ENCODE data around the gene MCM8.

Gene MCM8

GRCh38 chr20:5950271-5951031, at the start of gene MCM8, which contains the start of gene TRMT6:
Gene MCM8, plus strand, starts transcription at chr20:5950652. Its CDS starts 1,364 bp downstream, at chr20:5952016.
Gene TRMT6, minus strand, starts transcription at chr20:5950533. Its CDS starts 128 bp downstream, at chr20:5950405.
- DNase-seq = peak; percentile 95

DNA sequence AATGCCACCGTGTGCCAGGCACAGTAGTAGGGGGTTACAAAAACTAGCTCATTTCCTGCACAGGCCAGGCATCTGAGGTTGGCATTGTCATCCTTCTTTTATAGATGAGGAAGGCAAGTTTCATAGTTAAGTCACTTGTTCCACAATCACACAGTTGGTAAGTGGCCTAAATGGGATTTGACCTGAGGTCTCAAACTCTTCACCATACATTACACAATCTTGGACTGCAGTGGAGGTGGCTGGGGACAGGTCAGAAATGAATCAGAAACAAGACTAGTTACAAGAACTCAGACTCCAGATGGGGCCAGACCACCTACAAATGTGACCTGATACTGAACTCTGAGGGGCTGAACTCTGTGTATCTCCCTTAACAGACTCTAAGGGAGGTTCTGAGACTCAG, 49.5 kb upstream of the MCM8 start:
- DNase-seq = no peak

GRCh38 chr20:5908981-5909380, 41.5 kb upstream of the MCM8 start:
- no peak for DNase-seq

- DNase-seq = no peak
Observed at GRCh38 chr20:5910186-5910585, 40.3 kb upstream of the MCM8 start.

- DNase-seq = no peak
Observed at GRCh38 chr20:5913166-5913565, 37.3 kb upstream of the MCM8 start.

GRCh38 chr20:5914859-5915258, 35.6 kb upstream of the MCM8 start:
- DNase-seq = no peak

DNA sequence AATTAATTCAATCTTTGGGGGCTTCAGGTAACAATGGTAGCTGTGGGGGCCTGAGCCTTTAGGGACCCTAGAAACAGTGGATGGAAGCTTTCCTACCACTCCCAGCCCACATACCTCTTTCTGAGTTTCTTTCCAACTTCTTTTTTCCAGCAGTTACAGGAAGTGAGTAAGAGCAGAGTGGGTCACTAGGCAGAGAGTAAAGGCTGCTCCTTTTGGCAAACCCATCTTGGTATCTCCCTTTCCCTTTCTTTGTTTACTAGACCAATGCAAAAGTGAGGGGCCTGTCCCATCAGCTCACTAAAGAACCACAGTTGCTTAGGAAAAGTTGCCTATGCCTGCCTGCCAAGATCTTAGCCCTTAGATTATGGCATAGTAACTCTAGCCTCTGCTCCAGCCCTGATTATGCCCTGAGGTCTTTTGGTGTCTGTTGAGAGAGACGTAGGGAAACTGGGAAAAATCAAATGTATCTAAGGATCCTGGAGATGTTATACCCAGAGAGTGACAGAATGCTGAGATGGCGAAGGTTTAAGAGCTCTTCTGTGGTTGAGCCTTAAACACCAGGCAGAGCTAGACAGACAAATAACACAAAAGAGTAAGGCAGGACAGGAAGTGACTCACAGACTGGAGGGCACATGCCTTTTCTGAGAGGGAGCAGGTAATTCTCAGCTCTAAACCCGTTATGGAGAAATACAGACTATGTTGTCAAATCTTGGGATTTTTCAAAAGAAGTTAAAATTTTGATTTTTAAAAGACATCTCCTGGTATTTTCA, 31.4 kb upstream of the MCM8 start:
- DNase-seq = peak; percentile 5

GRCh38 chr20:5919626-5920544, 30.6 kb upstream of the MCM8 start:
- DNase-seq = no peak

- no peak for DNase-seq
Observed at GRCh38 chr20:5920581-5920980, 29.9 kb upstream of the MCM8 start.

- no peak for DNase-seq
Observed at GRCh38 chr20:5923493-5923892, 27.0 kb upstream of the MCM8 start.

DNA sequence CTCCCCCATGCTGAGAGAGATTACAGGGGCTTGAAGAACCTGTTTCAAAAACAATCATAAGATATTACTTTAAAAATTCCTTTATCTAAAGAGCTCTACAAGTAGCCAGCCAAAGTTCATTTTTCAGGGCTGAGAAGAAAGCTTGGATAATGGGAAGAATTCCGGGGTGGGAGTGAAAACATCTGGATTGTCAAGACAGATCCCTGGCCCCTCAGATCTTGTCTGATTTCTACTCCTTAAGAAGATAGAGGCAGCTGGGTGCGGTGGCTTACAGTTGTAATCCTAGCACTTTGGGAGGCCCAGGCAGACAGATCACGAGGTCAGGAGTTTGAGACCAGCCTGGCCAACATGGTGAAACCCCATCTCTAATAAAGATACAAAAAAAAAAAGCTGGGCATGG, 24.9 kb upstream of the MCM8 start:
- no peak for DNase-seq

DNA sequence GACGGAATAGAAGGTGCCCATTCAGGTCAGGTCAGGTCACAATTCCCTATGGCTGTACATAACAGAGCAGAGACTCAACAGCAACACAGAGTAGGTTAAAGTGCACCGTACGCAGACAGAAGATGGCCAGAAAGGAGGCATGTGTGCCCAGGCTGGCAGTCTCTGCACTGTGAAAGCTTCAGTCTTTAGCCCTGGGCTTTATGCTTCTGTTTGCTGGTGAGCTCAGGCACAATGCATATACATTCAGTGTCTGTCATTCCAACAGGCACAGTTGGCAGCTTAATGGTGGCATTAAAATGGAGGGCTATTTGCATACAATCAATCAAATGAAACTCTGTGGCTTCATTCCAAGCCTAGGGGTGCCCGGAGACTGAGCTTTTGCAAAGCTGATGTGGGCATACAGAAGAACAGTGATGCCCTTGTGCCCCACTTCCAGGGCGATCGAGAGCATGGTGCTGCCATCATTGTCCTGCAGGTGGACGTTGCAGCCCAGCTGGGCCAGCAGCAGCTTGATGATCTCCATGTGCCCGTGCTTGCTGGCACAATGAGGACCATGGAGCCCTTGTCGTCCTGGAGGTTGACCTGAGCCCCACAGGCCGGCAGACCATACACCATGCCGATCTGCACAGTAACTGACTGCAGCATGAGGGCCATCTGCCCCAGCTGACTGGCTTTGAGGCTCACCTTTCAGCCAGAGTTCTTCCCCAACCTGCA, 22.5 kb upstream of the MCM8 start:
- DNase-seq = no peak

GRCh38 chr20:5928836-5929715, 21.4 kb upstream of the MCM8 start:
- DNase-seq = no peak

GRCh38 chr20:5931411-5931810, 19.0 kb upstream of the MCM8 start:
- no peak for DNase-seq

DNA sequence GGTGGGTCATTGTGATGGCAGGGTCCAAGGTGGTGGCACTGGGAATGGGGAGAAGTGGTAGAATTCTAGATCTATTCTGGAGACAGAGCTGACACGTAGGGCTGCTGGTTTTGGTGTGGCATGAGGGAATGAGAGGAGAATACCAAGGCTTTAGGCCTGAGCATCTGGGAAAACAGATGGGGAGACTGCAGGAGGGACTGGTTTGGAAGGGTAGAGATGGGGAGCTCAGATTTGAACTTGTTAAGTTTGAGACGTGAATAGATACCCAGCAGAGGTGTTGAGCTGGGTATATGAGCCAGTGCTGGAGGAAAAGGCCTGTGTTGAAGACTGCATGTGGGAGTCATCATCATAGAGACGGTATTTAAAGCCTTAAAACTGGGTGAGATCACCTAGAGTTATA, 17.7 kb upstream of the MCM8 start:
- no peak for DNase-seq

DNA sequence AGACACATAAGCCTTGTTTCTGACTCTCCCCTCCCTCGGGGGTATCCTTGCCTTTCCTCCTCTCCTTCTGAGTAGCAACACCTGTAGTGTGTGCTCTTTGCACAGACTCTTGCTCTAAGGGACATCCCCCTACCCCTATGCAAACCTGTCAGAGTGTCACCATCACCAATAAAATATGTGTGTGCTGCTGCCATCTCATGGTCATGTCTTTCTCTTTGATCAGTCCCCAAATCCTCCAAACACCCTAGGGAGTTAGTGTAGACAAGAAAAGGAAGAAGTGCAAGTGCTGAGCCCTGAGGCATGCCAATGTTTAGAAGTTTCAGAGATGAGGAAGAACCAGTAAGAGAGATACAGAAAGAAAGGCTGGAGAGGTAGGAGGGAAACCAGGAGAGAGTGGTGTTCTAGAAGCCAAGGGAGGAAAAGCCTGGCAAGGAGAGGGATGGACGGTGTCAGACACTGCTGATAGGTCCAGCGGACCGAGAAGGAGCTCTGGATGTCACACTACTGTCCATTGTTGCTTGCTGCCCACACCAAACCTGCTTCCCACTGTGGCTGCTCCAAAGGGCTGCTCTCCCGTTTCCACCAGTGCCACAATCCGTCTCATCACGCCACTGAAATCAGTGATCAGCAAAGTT, 16.5 kb upstream of the MCM8 start:
- no peak for DNase-seq

GRCh38 chr20:5935384-5935783, 15.1 kb upstream of the MCM8 start:
- no peak for DNase-seq

DNA sequence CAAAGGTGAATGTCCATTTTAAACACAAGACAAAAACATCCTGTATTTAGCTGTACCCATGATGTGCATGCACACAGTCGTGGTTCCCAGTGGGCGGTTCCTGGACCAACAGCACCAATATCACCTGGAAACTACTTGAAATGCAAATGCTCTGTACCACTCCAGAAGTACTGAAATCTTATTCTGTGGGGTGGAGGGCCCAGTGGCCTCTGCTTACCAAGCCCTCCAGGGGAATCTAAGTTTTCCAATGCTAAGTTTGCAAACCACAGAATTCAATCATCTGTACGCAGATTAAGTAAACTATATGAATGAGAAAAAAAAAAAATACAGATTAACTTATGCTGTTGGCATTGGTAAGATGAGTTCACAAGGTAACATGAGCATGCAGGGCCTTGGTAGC, 14.2 kb upstream of the MCM8 start:
- DNase-seq = no peak

- DNase-seq = no peak
Observed at GRCh38 chr20:5938456-5939029, 11.9 kb upstream of the MCM8 start.

GRCh38 chr20:5945963-5946362, 4.5 kb upstream of the MCM8 start:
- no peak for DNase-seq

DNA sequence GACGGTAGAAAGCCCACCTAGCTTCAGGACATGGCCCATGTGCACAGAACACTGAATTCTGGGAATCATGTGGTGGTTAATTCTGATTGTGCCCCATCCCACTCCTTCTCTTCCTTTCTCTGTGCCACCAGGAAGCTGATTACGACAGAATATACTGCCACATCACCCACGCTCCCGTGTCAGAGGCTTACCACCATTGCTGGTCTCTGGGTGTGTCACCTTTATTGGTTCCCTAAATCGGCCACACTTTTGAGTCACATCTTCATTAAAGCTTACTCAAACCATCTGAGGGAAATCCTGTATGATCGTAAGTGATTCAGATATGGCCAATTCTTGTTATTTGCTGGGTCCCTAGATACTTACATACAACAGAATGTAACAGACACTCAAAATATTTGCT, 3.2 kb upstream of the MCM8 start:
- no peak for DNase-seq
